ENCODE results near the gene TSPEAR.

The TSPEAR gene

GRCh38 chr21:44656868-44657267 lies 54.5 kb downstream of the TSPEAR start:
- no peak overlapping the region for H3K4me3 ChIP-seq (replicated peaks; ENCODE audit: low read depth, low read length)
- DNase-seq (ENCODE audit: low read depth): no peak
- TF ChIP-seq CTCF (IDR thresholded peaks at IDR 0.05; ENCODE audit: low read length, missing control alignments): no peak

GRCh38 chr21:44654576-44655175 lies 56.7 kb downstream of the TSPEAR start, which contains the start of gene KRTAP12-4:
Gene KRTAP12-4 (minus strand): TSS chr21:44654659. CDS start chr21:44654614, 45 bp downstream.
- no peak within 1 kb of the TSS for H3K4me3 ChIP-seq (replicated peaks; ENCODE audit: low read depth, low read length)
- DNase-seq (ENCODE audit: low read depth): no peak
- no peak for TF ChIP-seq CTCF (IDR thresholded peaks at IDR 0.05; ENCODE audit: low read length, missing control alignments)

GRCh38 chr21:44653656-44654575 lies 57.5 kb downstream of the TSPEAR start:
- no peak for DNase-seq (ENCODE audit: low read depth)
- no peak for TF ChIP-seq CTCF (IDR thresholded peaks at IDR 0.05; ENCODE audit: low read length, missing control alignments)
- no peak overlapping the region for H3K4me3 ChIP-seq (replicated peaks; ENCODE audit: low read depth, low read length)

- H3K4me3 ChIP-seq (replicated peaks; ENCODE audit: low read depth, low read length): no peak overlapping the region
- no peak for TF ChIP-seq CTCF (IDR thresholded peaks at IDR 0.05; ENCODE audit: low read length, missing control alignments)
- DNase-seq (ENCODE audit: low read depth): no peak
These were observed 58.2 kb downstream of the TSPEAR start for GRCh38 chr21:44653123-44653522.

- no peak for TF ChIP-seq CTCF (IDR thresholded peaks at IDR 0.05; ENCODE audit: low read length, missing control alignments)
- no peak for DNase-seq (ENCODE audit: low read depth)
- H3K4me3 ChIP-seq (replicated peaks; ENCODE audit: low read depth, low read length): no peak overlapping the region
These were observed 60.2 kb downstream of the TSPEAR start for GRCh38 chr21:44650973-44651675.

- no peak for TF ChIP-seq CTCF (IDR thresholded peaks at IDR 0.05; ENCODE audit: low read length, missing control alignments)
- H3K4me3 ChIP-seq (replicated peaks; ENCODE audit: low read depth, low read length): no peak overlapping the region
- no peak for DNase-seq (ENCODE audit: low read depth)
These were observed 61.0 kb downstream of the TSPEAR start for GRCh38 chr21:44650265-44650972.

Data from fibroblast of pulmonary artery (primary cell).